Left colon (tissue), 2 donors: ENCODE measurements around the gene ITGAX. TPM values are rescaled to one million over a fixed set of nuclear protein-coding genes. Genes with fewer than 3 reads are reported as not detected.
"Not testable (repeated sequence)": the region's sequence is repeated elsewhere in the genome, so short reads cannot be mapped to it uniquely, and the experiment has no call there.

ENCODE experiments used
- ATAC-seq: fragments of 200-7000 bp; cut with Tn5 transposase; one replicate; pipeline ENCODE4 v1.9.1; 2020; ENCODE audit warnings: mild to moderate bottlenecking, moderate library complexity
- DNase-seq, 2 donors: peaks; one replicate each; pipeline ENCODE4 v3.0.0-alpha.2; 2020
- intact Hi-C, 2 donors: fragments of 100-400 bp; cut with DNase I in 1 of 2; cut with micrococcal nuclease in 1 of 2; formaldehyde crosslinking; loops; one replicate each; pipeline versions ENCODE4 v1.11.2 to v1.14.0; 2022; cut with DNase I, micrococcal nuclease
- total RNA-seq, 2 donors: library from RNA; stranded (reverse); fragmentation: NEBNext Ultra II Directional; extraction: Animal tissue kit (Norgen Biotek cat#: 25700); gene quantifications; one replicate each; pipeline ENCODE4 v1.2.1, GENCODE V29; 2021
- donor health status: DM: no; HTN: no; CAD: no.
- donor health status: DM: yes; HTN: yes; CAD: no.

Gene ITGAX
- total RNA-seq, 2 donors from 2014 or later, result 1.6 to 3.8 TPM

DNA sequence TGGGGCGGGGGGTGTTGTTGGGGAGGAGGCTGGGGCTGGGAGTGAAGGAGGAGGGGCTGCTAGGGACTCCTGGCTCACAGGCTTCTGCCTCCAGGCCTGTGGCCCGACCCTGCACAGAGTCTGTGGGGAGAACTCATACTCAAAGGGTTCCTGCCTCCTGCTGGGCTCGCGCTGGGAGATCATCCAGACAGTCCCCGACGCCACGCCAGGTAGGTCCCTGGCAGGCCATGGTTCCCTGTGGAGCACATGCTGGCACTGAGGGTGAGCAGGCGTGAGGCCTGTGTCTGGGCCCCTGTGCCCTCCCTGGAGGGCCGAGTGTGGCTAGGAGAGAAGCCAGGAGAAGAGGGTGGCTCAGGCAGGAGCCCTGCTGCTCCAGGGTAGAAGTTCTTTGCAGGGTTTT lies 42.7 kb downstream of the ITGAX start:
- ATAC-seq (no peak), DNase-seq (no peak)
- intact Hi-C loops, result no loop called here

DNA sequence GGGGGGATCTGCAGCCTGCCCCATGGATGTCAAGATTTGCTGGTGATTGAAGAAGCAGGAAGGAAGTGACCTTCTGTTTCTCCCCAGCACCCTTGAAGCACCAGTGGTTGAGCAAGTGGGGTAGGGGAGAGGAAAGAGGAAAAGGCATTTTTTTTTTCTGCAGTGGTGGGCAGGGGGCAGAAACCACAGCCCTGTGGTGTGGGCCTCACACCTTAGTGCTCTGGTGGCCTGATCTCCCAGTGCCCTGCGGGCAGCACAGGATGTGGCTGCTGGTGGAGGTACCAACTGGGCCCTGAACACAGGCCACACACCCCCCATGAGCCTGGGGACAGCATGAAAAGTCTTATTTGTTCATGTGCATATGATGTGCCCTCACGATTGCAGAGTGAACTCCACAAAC lies 45.2 kb downstream of the ITGAX start:
- ATAC-seq (no peak), DNase-seq (no peak)
- intact Hi-C loops, result no loop called here

DNA sequence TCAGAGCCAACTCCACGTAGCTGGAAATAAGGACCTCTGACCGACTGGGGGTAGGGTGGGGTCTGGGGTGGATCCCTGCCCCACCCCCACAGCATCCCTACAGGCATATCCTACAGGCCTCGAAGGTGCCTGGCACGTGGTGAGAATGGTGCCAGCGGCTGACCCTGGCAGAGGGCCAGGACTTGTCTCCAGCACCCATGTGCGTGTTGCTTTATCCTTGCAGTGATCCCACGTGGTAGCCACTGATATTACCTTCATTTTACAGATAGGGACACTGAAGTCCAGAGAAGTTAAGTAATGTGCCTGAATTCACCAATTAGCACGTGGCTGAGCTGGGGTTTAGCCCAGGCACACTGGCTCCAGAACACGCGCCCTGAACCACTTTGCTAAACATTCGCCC lies 46.5 kb downstream of the ITGAX start:
- intact Hi-C loops, result no loop called here

DNA sequence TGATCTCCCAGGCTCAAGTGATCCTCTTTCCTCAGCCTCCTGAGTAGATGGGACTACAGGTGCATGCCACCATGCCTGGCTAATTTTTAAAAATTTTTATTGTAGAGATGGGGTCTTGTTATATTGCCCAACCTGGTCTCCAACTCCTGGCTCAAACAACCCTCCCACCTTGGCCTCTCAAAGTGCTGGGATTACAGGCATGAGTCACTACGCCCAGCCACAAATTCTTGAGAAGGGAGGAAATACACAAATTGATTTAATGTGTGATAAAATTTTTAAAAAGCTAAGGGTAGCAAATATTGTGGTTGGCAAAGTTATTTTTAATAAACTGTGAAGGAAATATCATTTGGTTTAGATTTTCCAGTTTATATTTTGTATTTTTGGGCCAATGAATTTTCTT lies 47.7 kb downstream of the ITGAX start:
- ATAC-seq (no peak), DNase-seq (no peak)
- intact Hi-C loops, result no loop called here

More for the DNA sequence above, 46.5 kb downstream of the ITGAX start:
- no peak for DNase-seq
- no peak for ATAC-seq

DNA sequence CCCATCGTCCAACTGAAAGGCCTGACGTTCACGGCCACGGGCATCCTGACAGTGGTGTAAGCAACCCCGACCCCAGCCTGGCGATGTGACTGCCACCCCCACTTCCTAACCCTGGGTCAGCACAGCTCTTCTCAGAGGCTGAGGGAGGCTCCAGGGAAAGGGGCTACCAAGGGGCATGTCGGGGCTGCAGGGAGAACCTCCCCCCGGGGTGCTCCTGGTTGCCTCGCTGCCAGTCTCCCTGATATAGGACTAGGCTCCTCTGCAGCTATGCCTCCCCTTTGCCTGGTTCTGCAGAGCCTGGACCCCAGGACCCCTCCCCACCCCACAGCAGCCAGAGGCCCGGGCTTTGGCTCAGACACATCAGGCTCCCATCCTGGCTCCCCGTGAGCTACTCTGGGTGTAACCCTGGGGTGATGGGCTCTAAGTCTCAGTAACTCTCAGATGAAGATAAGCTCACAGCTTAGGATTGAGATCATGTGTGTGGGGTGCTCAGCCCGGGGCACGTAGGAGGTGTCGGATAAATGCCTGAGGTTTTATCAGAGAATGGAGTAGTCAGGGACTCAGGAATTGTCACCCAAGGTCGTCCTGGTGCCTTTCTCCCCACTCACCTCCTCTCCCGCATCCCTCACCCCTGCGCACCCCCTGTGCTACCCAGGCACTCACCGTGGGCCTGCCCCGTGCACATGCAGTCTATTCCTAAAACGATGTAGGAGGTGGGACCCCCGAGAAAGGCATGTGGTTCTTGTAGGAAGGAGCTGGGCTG lies 48.8 kb downstream of the ITGAX start:
- no peak for ATAC-seq
- intact Hi-C loops, result no loop called here
- DNase-seq, result no peak

DNA sequence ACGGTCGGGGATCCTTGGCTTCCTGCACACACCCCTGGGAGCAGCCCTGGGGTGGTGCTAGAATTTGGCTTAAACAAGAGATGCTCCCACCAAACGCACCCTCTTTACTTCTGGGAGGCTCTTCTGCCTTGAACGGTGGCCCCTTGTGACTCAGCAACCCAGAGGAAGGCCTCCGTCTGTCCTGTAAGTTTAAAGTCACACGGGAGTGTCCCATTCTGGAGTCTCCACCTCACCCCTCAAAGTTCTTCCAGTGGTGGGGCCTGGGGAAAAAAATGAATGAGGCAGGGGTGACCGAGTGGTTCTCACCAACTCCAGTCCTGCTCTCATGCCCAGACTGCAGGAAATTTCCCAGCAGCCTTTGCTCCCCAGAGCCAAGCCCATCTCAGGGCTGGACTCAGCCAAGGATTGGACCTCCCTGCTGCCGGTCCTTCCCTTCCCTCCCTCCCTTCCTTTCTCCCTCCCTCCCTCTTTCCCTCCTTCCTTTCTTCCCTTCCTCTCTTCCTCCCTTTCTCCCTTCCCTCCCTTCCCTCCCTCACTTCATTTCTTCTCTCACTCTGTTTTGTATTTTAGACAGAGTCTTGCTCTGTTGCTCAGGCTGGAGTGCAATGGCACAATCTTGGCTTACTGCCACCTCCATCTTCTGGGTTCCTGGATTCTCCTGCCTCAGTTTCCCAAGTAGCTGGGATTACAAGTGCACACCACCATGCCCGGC lies 49.5 kb downstream of the ITGAX start:
- intact Hi-C loops, result no loop called here
- ATAC-seq, result no peak

DNA sequence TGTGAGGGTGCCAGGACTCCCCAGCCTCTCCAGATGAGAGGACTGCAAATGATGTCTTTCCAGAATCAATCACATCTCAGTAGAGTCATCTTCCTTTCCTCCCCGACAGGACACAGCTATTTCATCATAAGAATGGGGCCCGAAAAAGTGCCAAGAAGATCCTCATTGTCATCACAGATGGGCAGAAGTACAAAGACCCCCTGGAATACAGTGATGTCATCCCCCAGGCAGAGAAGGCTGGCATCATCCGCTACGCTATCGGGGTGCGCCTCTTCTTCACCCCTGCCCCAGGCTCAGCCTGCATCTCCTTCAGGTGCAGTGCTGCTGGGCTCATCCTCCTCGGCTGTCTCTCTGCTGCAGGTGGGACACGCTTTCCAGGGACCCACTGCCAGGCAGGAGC lies 52.4 kb downstream of the ITGAX start:
- DNase-seq (no peak), ATAC-seq (no peak)
- intact Hi-C loops, result no loop called here

More for the DNA sequence above, 49.5 kb downstream of the ITGAX start:
- no peak for DNase-seq

DNA sequence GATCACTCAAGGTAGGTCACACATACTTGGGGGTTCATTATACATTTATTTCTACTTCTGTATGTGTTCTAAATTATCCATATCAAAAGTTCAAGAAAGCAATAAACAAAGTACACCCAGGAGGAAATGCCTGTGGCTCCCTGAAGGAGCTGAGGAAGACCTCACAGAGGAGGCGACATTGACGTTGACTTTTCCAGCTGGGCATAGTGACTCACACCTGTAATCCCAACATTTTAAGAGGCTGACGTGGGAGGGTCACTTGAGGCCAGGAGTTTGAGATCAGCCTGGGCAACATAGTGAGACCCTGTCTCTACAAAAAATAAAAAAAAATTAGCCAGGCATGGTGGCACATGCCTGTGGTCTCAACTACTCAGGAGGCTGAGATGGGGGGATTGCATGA lies 54.5 kb downstream of the ITGAX start:
- intact Hi-C loops, result no loop called here

DNA sequence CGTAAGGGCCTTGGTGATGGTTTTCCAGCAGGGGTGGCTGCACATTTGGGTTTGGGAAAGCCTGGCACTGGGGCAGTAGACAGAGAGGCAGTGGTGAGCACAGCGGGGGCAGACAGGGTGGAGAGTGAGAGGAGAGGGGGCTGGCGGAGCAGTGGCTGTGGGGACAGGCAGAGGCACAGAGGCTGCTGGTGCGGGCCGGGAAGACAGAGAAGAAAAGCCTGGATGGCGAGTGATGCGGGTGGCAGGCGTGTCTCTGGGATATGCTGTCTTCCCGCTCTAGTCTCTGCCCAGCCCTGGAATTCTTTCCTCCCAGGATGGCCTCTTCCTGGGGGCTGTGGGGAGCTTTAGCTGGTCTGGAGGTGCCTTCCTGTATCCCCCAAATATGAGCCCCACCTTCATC lies 55.1 kb downstream of the ITGAX start:
- ATAC-seq (no peak), DNase-seq (no peak)
- intact Hi-C loops, result no loop called here

More for the DNA sequence above, 54.5 kb downstream of the ITGAX start:
- ATAC-seq, result no peak
- no peak for DNase-seq

DNA sequence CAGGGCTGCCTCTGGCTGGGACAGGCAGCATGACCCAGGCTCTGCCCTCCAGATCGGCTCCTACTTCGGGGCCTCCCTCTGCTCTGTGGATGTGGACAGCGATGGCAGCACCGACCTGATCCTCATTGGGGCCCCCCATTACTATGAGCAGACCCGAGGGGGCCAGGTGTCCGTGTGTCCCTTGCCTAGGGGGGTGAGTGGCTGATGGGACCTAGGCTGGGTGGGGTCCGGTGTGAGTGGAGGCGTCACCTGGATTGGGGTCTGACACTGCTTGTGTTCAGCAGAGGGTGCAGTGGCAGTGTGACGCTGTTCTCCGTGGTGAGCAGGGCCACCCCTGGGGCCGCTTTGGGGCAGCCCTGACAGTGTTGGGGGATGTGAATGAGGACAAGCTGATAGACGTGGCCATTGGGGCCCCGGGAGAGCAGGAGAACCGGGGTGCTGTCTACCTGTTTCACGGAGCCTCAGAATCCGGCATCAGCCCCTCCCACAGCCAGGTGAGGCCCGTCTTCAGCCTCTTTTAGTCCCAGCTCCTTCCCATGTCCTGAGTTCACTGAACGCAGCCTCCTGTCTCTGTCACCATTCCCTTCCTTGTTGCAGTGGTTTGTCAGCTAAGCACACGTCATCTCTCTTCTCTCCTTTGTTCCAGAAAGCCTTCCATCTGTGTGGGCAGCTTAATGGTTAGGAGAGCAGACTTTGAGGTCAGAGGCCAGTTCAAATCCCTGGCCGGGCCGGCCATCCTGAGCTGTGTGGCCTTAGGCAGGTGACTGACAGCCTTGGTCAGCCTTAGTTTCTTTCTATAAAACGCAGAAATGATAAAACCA lies 56.3 kb downstream of the ITGAX start:
- ATAC-seq (no peak), DNase-seq (no peak)
- intact Hi-C loops, result no loop called here

DNA sequence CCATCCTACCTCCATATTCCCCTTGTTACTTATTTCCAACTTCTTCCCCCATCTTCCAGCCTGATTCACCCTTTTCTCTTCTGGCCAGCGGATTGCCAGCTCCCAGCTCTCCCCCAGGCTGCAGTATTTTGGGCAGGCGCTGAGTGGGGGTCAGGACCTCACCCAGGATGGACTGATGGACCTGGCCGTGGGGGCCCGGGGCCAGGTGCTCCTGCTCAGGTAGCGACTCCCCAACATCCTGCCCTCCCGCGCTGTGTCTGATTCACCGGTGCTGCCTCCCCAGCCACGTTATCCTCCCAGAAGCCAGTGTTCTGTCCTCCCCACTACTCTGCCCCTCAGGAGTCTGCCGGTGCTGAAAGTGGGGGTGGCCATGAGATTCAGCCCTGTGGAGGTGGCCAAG lies 57.8 kb downstream of the ITGAX start:
- intact Hi-C loops, result no loop called here
- no peak for DNase-seq
- no peak for ATAC-seq

DNA sequence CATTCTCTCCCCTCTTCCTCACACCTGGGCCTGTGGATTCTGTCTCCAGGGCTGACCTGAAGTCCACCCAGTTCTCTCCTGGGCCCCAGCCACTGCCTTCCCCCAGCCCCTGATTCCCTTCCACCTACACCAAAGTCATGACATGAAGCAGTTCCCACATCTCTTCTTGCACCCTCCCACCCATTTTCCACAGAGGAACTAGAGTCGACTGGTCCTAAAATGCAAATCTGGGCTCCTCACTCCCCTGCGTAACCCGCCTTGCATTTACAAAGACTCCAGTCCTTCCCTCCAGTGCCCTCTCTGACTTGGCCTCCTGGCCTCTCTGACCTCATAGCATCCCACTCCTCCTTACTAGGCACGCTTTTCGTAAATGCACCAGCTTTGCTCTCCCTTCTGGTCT lies 58.4 kb downstream of the ITGAX start:
- intact Hi-C loops, result no loop called here
- ATAC-seq (no peak), DNase-seq (no peak)

DNA sequence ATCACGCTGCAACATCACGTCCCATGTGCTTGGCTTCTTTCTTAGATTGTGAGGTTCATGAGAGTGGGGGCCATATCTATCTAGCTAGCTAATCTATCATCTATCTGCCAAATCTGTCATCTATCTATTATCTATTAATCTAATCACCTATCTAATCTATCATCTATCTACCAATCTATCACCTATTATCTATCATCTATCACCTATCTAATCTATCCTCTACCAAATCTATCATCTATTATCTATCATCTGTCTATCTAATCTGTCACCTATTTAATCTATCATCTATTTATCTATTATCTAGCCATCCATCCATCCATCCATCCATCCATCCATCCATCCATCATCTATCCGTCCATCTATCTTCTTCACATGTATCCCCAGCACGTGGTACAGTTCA lies 59.0 kb downstream of the ITGAX start:
- DNase-seq (no peak), ATAC-seq (no peak)
- intact Hi-C loops, result no loop called here

DNA sequence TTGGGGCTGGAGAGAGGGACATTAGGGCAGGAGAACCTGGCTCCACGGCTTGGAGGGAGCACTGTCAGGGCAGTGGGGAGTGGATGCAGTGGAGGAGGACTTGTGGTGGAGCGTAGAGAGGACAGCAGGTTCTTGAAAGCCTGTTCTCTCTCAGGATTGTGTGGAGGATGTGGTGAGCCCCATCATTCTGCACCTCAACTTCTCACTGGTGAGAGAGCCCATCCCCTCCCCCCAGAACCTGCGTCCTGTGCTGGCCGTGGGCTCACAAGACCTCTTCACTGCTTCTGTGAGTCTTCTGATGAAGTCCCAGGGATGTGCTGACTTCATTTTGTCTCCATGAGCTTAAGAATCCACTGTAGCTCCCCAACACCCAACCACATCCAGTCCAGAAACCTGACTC lies 59.7 kb downstream of the ITGAX start:
- intact Hi-C loops, result no loop called here
- DNase-seq, result no peak
- no peak for ATAC-seq

DNA sequence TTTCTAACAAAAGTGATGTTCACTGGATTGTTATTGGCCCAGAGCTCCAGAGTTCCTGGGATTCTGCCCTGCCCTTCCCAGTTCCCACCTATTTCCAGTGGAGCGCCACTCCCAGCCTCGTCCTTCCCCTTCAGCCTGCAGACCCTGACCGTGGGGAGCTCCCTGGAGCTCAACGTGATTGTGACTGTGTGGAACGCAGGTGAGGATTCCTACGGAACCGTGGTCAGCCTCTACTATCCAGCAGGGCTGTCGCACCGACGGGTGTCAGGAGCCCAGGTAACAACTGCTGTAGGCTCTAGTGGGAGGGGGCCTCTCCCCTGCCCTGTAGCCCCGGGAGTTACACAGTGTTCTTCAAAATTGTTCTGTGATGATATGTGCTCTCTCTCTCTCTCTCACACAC lies 61.4 kb downstream of the ITGAX start:
- ATAC-seq, result no peak
- intact Hi-C loops, result no loop called here
- DNase-seq, result no peak

DNA sequence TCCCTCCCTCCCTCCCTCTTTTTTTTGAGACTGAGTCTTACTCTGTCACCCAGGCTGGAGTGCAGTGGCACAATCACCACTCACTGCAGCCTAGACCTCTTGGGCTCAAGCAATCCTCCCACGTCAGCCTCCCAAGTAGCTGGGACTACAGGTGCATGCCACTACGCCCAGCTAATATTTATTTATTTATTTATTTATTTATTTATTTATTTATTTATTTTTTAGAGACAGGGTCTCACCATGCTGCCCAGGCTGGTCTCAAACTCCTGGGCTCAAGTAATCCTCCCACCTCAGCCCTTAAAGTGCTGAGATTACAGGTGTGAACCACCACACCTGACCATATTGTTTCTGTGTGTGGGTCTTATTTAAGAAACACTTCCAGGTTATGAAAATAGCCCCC lies 62.1 kb downstream of the ITGAX start:
- intact Hi-C loops, DNase-seq, ATAC-seq: not testable (repeated sequence)

DNA sequence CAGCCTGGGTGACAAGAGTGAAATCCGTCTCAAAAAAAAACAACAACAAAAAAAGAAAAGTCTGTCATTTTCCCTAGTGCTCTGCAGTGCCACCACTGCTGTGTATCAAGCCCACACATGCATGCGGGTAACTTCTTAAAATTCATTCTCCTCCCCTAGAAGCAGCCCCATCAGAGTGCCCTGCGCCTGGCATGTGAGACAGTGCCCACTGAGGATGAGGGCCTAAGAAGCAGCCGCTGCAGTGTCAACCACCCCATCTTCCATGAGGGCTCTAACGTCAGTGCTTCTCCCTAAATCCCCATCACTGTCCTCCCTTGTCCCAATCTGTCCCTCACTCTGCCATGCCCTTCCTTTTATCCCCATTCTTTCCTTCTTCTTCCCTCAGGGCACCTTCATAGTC lies 62.9 kb downstream of the ITGAX start:
- ATAC-seq (no peak), DNase-seq (no peak)
- intact Hi-C loops, result no loop called here

DNA sequence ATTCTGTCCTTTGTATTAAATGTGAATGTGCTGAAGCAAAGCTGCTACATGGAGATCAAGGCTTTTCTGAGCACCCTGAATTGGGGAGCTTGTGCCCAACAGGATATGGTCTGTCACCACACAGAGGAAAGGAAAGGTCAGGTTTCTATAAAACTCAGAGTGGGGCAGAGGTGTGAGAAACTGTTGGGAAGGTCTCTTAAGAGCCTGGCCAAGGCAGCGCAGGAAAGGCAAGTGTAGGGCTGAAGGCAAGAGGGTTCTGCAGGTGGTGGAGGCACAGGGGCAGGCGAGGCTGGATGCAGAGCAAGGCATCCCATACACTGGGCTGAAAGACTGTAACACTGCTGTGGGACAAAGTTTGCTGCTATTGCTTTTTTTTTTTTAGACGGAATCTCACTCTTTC lies 65.1 kb downstream of the ITGAX start:
- intact Hi-C loops, result no loop called here
- DNase-seq, result no peak
- no peak for ATAC-seq

DNA sequence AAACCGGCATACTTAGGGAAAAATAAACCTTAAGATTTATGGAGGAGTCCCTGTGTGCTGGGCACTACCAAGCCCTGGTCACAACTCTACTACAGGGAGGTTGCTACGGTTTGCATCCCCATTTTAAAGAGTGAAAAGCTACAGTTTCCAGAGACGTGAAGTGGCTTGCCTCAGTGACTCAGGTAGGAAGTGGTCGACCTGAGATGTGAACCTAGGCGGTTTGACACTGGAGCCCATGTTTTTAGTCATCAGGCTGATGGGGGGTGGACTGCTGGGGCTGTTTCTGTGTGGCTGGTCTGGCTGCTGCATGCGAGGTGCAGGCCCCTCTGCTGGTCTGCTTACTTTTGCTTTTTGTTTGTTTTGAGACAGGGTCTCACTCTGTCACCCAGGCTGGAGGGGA lies 66.6 kb downstream of the ITGAX start:
- no peak for ATAC-seq
- DNase-seq, result no peak
- intact Hi-C loops, result no loop called here

DNA sequence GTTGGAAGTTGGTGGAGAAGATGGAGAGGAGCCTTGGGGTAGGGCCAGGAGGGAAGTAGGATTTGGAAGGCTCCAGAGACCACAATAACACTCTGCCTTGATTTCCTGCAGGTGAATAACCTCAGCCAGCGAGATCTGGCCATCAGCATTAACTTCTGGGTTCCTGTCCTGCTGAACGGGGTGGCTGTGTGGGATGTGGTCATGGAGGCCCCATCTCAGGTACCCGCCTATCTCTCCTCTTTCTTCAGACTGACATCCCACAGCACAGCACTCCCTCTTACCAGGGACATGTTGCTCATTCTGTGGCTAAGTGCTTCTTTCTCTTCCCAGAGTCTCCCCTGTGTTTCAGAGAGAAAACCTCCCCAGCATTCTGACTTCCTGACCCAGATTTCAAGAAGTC lies 68.3 kb downstream of the ITGAX start:
- intact Hi-C loops, result no loop called here
- ATAC-seq, result no peak
- no peak for DNase-seq
